Activated B cell treated with CpG ODN at 0.5 μM for 24 hours (primary cell): ENCODE data around the gene MNT. TPM values are rescaled to one million over a fixed set of nuclear protein-coding genes. Genes with fewer than 3 reads are reported as not detected.

Source experiments
- ATAC-seq: fragments of 200-7000 bp; cut with Tn5 transposase; one replicate; pipeline ENCODE4 v1.10.0; 2021; ENCODE audit warnings: low read depth, mild to moderate bottlenecking, moderate library complexity
- CTCF ChIA-PET: fragments of 350-600 bp; sonication (Branson Sonifier 250); formaldehyde crosslinking; loops from one replicate; lab custom pipeline; 2021; ENCODE audit warnings: antibody characterized with exemption; lab: Charles Lee
- POLR2A ChIA-PET: fragments of 350-600 bp; sonication (Branson Sonifier 250); formaldehyde crosslinking; loops from one replicate; lab custom pipeline; 2021; ENCODE audit warnings: antibody characterized with exemption; lab: Charles Lee
- DNase-seq: peaks from one replicate; pipeline ENCODE4 v3.0.0; 2022
- H3K27ac Mint-ChIP-seq: one replicate; pipeline ENCODE4 v1.8.0; 2020; ENCODE audit warnings: mixed read lengths
- H3K27me3 Mint-ChIP-seq: one replicate; pipeline ENCODE4 v1.8.0; 2021; ENCODE audit warnings: mixed read lengths
- H3K36me3 Mint-ChIP-seq: one replicate; pipeline ENCODE4 v1.8.0; 2021; ENCODE audit warnings: low read depth, mixed read lengths
- H3K4me1 Mint-ChIP-seq: one replicate; pipeline ENCODE4 v1.8.0; 2021; ENCODE audit warnings: mixed read lengths
- H3K4me3 Mint-ChIP-seq: one replicate; pipeline ENCODE4 v1.8.0; 2020; ENCODE audit warnings: mild to moderate bottlenecking, mixed read lengths
- H3K9me3 Mint-ChIP-seq: one replicate; pipeline ENCODE4 v1.8.0; 2020; ENCODE audit warnings: mixed read lengths
- CTCF ChIP-seq: fragments of 200-600 bp; IDR thresholded peaks from one replicate; pipeline ENCODE4 v1.8.0; 2022; ENCODE audit warnings: antibody characterized with exemption, mild to moderate bottlenecking
- intact Hi-C: fragments of 100-400 bp; cut with micrococcal nuclease; formaldehyde crosslinking; loops from one replicate; pipeline ENCODE4 v1.15.1; 2024
- total RNA-seq: library from RNA; stranded (reverse); gene quantifications from 2 replicates; pipeline ENCODE4 v1.2.3, GENCODE V29; 2022

Gene MNT
- total RNA-seq, 1 donor from 2014 or later = 31.3 TPM

- ChIA-PET CTCF (no interaction called here), POLR2A (no interaction called here)
- H3K4me1 Mint-ChIP-seq = peaks cover 56% of the 10 kb centered on the region
- peak overlapping the region; percentile 68 for H3K27ac Mint-ChIP-seq
- no peaks in the 10 kb centered on the region for H3K27me3 Mint-ChIP-seq
- DNase-seq (peak; percentile 56), ATAC-seq (no peak)
- H3K36me3 Mint-ChIP-seq = peaks cover 11% of the 10 kb centered on the region
- peak overlapping the region; percentile 59 for H3K4me3 Mint-ChIP-seq
- intact Hi-C loops = no loop called here
- no peak for TF ChIP-seq CTCF
- no peaks in the 10 kb centered on the region for H3K9me3 Mint-ChIP-seq
These were observed 4.2 kb downstream of the MNT start for GRCh38 chr17:2396568-2397246.

DNA sequence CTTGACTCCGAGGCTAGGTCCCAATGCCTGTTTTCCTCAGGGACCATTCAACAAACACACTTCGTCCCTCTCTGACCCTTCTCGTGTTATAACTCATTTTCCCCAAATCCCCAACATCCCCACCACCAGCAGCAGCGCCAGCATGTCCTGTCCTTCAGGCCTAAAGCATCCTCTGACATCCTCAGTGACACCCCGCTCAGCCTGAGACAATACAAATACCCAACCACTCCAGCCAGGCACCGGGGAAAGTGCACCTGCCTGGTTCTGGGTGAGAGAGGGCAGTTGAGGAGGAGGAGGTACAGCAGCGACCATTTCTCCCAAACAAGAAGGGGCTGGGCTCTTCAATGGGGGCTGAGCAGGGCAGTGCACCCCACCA is 4.7 kb downstream of the MNT start:
- Mint-ChIP-seq H3K27ac (peak overlapping the region; percentile 10), H3K27me3 (no peaks in the 10 kb centered on the region), H3K9me3 (no peaks in the 10 kb centered on the region), H3K36me3 (peaks cover 6% of the 10 kb centered on the region), H3K4me3 (peak overlapping the region; percentile 40), H3K4me1 (peaks cover 60% of the 10 kb centered on the region)
- CTCF ChIA-PET = no interaction called here
- ATAC-seq = no peak
- TF ChIP-seq CTCF = no peak
- DNase-seq = no peak
- POLR2A ChIA-PET = no interaction called here
- intact Hi-C loops = no loop called here

GRCh38 chr17:2395258-2396181 is 5.3 kb downstream of the MNT start:
- TF ChIP-seq CTCF = no peak
- peaks cover 64% of the 10 kb centered on the region for H3K4me1 Mint-ChIP-seq
- POLR2A ChIA-PET = no interaction called here

DNA sequence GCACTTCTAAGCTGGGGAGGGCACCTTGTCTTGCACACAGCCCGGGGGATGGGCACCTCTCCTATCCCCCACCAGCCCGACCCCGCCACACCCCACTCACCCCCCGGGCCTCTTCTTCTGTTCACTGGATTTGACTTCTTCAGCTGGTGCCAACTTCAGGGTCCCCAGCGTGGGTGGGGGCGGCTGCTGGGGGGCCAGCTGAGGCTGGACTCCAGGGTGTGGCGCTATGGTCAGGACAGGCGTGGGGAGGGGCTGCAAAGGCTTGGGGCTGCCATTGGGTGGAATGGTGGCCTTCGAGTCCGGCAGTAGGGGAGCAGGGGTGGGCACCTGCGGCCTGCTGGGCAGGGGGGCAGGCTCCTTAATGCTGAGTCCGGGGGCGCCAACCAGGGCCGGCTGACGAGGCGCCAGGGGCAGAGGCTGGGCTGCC is 6.1 kb downstream of the MNT start:
- POLR2A ChIA-PET = no interaction called here
- Mint-ChIP-seq H3K36me3 (peaks cover 2% of the 10 kb centered on the region), H3K4me3 (peak overlapping the region; percentile 38), H3K27me3 (no peaks in the 10 kb centered on the region), H3K27ac (no peak overlapping the region), H3K4me1 (peaks cover 69% of the 10 kb centered on the region), H3K9me3 (no peaks in the 10 kb centered on the region)
- CTCF ChIA-PET = no interaction called here
- intact Hi-C loops = no loop called here
- no peak for TF ChIP-seq CTCF
- DNase-seq (no peak), ATAC-seq (no peak)

More at GRCh38 chr17:2395258-2396181, 5.3 kb downstream of the MNT start:
- H3K27ac Mint-ChIP-seq = no peak overlapping the region
- no peak for DNase-seq
- CTCF ChIA-PET = no interaction called here
- intact Hi-C loops = no loop called here
- H3K9me3 Mint-ChIP-seq = no peaks in the 10 kb centered on the region
- peaks cover 6% of the 10 kb centered on the region for H3K36me3 Mint-ChIP-seq
- no peaks in the 10 kb centered on the region for H3K27me3 Mint-ChIP-seq
- peak overlapping the region; percentile 40 for H3K4me3 Mint-ChIP-seq
- no peak for ATAC-seq
